HCT116 (cell line): Measurements from ENCODE around the gene BBX.

Experiments used
- CTCF ChIP-seq, 3 experiments: fragments of 200-600 bp in 1 of 3; sonication (generic) in 1 of 3; IDR thresholded peaks in 2 of 3; conservative IDR thresholded peaks in 1 of 3; 2 replicates each; pipeline ENCODE4 v1.5.1; 2012 to 2017; ENCODE audit warnings: low read depth in 2 of 3, low read length in 2 of 3, antibody characterized with exemption in 1 of 3, borderline replicate concordance in 1 of 3, control low read depth in 1 of 3, mild to moderate bottlenecking in 1 of 3, mixed read lengths in 1 of 3, mixed run types in 1 of 3, moderate library complexity in 1 of 3; ENCODE audit not compliant: insufficient read depth in 1 of 3
- EGR1 ChIP-seq: IDR thresholded peaks from 2 replicates; pipeline ENCODE4 v1.6.1; 2012; ENCODE audit warnings: low read depth
- EZH2 ChIP-seq: fragments of 200-600 bp; sonication (generic); IDR thresholded peaks from 2 replicates; pipeline ENCODE4 v1.6.1; 2017; ENCODE audit warnings: antibody characterized with exemption, mixed run types
- POLR2A ChIP-seq: IDR thresholded peaks from 2 replicates; pipeline ENCODE4 v1.7.0; 2011; ENCODE audit warnings: borderline replicate concordance; ENCODE audit not compliant: insufficient read depth, insufficient read length; ENCODE audit errors: extremely low read depth
- POLR2AphosphoS5 ChIP-seq: IDR thresholded peaks from 2 replicates; pipeline ENCODE4 v1.6.1; 2011; ENCODE audit warnings: mild to moderate bottlenecking, low read depth, low read length, moderate library complexity
- RAD21 ChIP-seq: IDR thresholded peaks from 2 replicates; pipeline ENCODE4 v1.6.1; 2012; ENCODE audit warnings: low read depth, mild to moderate bottlenecking
- REST ChIP-seq: IDR thresholded peaks from 2 replicates; pipeline ENCODE4 v1.6.1; 2012; ENCODE audit warnings: low read depth
- SP1 ChIP-seq: IDR thresholded peaks from 2 replicates; pipeline ENCODE4 v1.6.1; 2012; ENCODE audit warnings: low read depth
- ZBTB33 ChIP-seq: IDR thresholded peaks from 2 replicates; pipeline ENCODE4 v1.6.1; 2011; ENCODE audit warnings: mild to moderate bottlenecking, low read length, moderate library complexity; ENCODE audit not compliant: insufficient replicate concordance; ENCODE audit errors: extremely low read depth

DNA sequence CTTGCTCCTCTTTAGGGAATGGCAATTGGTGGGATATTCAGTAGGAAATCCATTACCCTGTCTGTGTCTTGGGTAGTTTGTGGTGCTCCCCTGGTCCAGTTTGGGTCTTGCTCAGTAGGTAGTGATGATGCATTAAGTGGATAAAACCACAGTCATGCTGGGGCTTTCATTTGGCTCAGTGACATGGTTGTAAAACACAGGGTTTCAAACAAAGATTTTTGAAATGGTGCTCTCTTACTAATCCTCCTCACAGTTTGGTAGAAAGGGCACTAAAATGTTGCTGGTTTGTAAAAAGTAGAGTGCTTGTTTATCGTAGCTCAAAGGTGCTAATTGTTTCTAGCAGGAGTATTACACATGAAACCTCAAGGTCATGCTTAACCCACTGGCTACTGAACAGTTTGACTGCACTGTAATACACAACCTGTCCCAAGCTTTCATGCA lies 22.9 kb downstream of the BBX start:
- no peak for TF ChIP-seq CTCF (IDR thresholded peaks at IDR 0.05 in 2 of 3, conservative IDR thresholded peaks at IDR 0.05 in 1 of 3; ENCODE audit: borderline replicate concordance in 1 of 3, insufficient read depth in 1 of 3, low read depth in 2 of 3, low read length in 2 of 3)
- no peak for TF ChIP-seq ZBTB33
- no peak for TF ChIP-seq EGR1
- no peak for TF ChIP-seq REST
- no peak for TF ChIP-seq POLR2AphosphoS5
- no peak for TF ChIP-seq POLR2A
- TF ChIP-seq RAD21 = no peak
- TF ChIP-seq EZH2 = no peak
- TF ChIP-seq SP1 = no peak
